OCI-LY7 (cell line): Measurements from ENCODE around the gene KDM4B. TPM values are rescaled to one million over a fixed set of nuclear protein-coding genes. Genes with fewer than 3 reads are reported as not detected.

Experiments
- BruUV-seq: library from RNA; stranded (reverse); fragments of 400-500 nt; replicated peaks from 2 replicates; lab custom pipeline; 2021; lab: Mats Ljungman, UMichigan
- CTCF ChIA-PET: fragments of 300-600 bp; sonication (Branson Sonifier 250); formaldehyde crosslinking; loops from one replicate; lab custom pipeline; 2022; ENCODE audit warnings: antibody characterized with exemption; ENCODE audit not compliant: unreplicated experiment; lab: Charles Lee
- POLR2A ChIA-PET: fragments of 300-600 bp; sonication (Branson Sonifier 250); formaldehyde crosslinking; loops from one replicate; lab custom pipeline; 2022; ENCODE audit warnings: antibody characterized with exemption; lab: Charles Lee
- DNase-seq: peaks from one replicate; pipeline ENCODE4 v3.0.0-alpha.2; 2015; ENCODE audit warnings: low spot score
- H2AFZ ChIP-seq: fragments of 200-600 bp; sonication (generic), shearing (Covaris generic); 2 replicates; pipeline ENCODE4 v1.6.1; 2014; ENCODE audit warnings: mild to moderate bottlenecking, antibody characterized with exemption, low read length, moderate library complexity
- H3K27ac ChIP-seq: fragments of 200-600 bp; sonication (generic); 2 replicates; pipeline ENCODE4 v1.5.1; 2014; ENCODE audit warnings: mixed run types, low read depth, mild to moderate bottlenecking, moderate library complexity, low read length, inconsistent platforms; ENCODE audit not compliant: poor library complexity, severe bottlenecking
- H3K36me3 ChIP-seq: fragments of 200-600 bp; sonication (generic); 2 replicates; pipeline ENCODE4 v1.6.1; 2014; ENCODE audit warnings: mild to moderate bottlenecking, antibody characterized with exemption, low read length, moderate library complexity, mixed read lengths; ENCODE audit not compliant: insufficient read depth
- H3K4me1 ChIP-seq: fragments of 200-600 bp; sonication (generic); 2 replicates; pipeline ENCODE4 v1.5.1; 2014; ENCODE audit warnings: mild to moderate bottlenecking, low read length; ENCODE audit not compliant: insufficient read depth, poor library complexity, severe bottlenecking
- H3K4me2 ChIP-seq: fragments of 200-600 bp; sonication (generic); 2 replicates; pipeline ENCODE4 v1.6.1; 2014; ENCODE audit warnings: mild to moderate bottlenecking, low read length
- H3K4me3 ChIP-seq: fragments of 200-600 bp; sonication (generic); 2 replicates; pipeline ENCODE4 v1.5.1; 2014; ENCODE audit warnings: mild to moderate bottlenecking, low read depth, low read length; ENCODE audit not compliant: poor library complexity, severe bottlenecking
- H3K79me2 ChIP-seq: fragments of 200-600 bp; sonication (generic); 2 replicates; pipeline ENCODE4 v1.6.1; 2016; ENCODE audit warnings: low read depth, mild to moderate bottlenecking, low read length, moderate library complexity, mixed read lengths; ENCODE audit not compliant: insufficient read depth
- H3K9me2 ChIP-seq: fragments of 200-600 bp; sonication (generic); 2 replicates; pipeline ENCODE4 v1.6.1; 2016; ENCODE audit warnings: mild to moderate bottlenecking, low read length, mixed read lengths; ENCODE audit not compliant: insufficient read depth
- H3K9me3 ChIP-seq: fragments of 200-600 bp; sonication (generic); 2 replicates; pipeline ENCODE4 v1.6.1; 2014; ENCODE audit warnings: mild to moderate bottlenecking, mixed run types, low read length, mixed read lengths
- H4K20me1 ChIP-seq: fragments of 200-600 bp; sonication (generic); 2 replicates; pipeline ENCODE4 v1.6.1; 2014; ENCODE audit warnings: mild to moderate bottlenecking, antibody characterized with exemption, low read length, moderate library complexity, mixed read lengths; ENCODE audit not compliant: insufficient read depth
- CTCF ChIP-seq: fragments of 200-600 bp; sonication (generic); conservative IDR thresholded peaks from 2 replicates; pipeline ENCODE4 v1.5.1; 2014; ENCODE audit warnings: mild to moderate bottlenecking, antibody characterized with exemption, low read length, moderate library complexity, mixed read lengths
- EZH2phosphoT487 ChIP-seq: fragments of 200-600 bp; sonication (generic); IDR thresholded peaks from 2 replicates; pipeline ENCODE4 v1.6.1; 2018; ENCODE audit warnings: low read depth, borderline replicate concordance, mild to moderate bottlenecking, mixed run types, antibody characterized with exemption, low read length, moderate library complexity, mixed read lengths
- intact Hi-C: fragments of 100-400 bp; cut with micrococcal nuclease; formaldehyde crosslinking; loops from one replicate; pipeline ENCODE4 v1.10.0; 2022; ENCODE audit not compliant: unreplicated experiment
- total RNA-seq, 2 experiments: library from RNA; depleted of rRNA in 1 of 2; stranded (reverse); fragments of >200 nt in 1 of 2; shearing (Covaris generic) in 1 of 2; gene quantifications; 2 replicates each; pipeline ENCODE4 v1.2.3, GENCODE V29; 2014 to 2022

Gene KDM4B
- total RNA-seq, 2 experiments from 2014 or later = 24.3 to 44.2 TPM

- TF ChIP-seq EZH2phosphoT487 (no peak), CTCF (no peak)
- H3K4me1 ChIP-seq = no peaks in the 10 kb centered on the region
- BruUV-seq = no TSS peak
- intact Hi-C loops = no loop called here
- ChIA-PET POLR2A (no interaction called here), CTCF (no interaction called here)
- H3K4me2 ChIP-seq = no peak overlapping the region
- no peak for DNase-seq
- no peaks in the 10 kb centered on the region for H3K9me2 ChIP-seq
- no peak overlapping the region for H3K4me3 ChIP-seq
- peaks cover 24% of the 10 kb centered on the region for H3K36me3 ChIP-seq
- H3K9me3 ChIP-seq = peaks cover 17% of the 10 kb centered on the region; the same call in 1 of the 2 replicates
- no peak overlapping the region for H3K27ac ChIP-seq
- no peaks in the 10 kb centered on the region for H4K20me1 ChIP-seq
- H3K79me2 ChIP-seq = no peaks in the 10 kb centered on the region
- no peak overlapping the region for H2AFZ ChIP-seq
Measured at GRCh38 chr19:5018224-5019015, 49.5 kb downstream of the KDM4B start.

- POLR2A ChIA-PET = no interaction called here
- intact Hi-C loops = no loop called here
- no TSS peak for BruUV-seq
Measured at GRCh38 chr19:5020368-5020767, 51.5 kb downstream of the KDM4B start.

More at GRCh38 chr19:5020368-5020767, 51.5 kb downstream of the KDM4B start:
- no peak for DNase-seq
- CTCF ChIA-PET = no interaction called here
- TF ChIP-seq CTCF = no peak
- no peak for TF ChIP-seq EZH2phosphoT487
- Histone ChIP-seq H2AFZ (no peak overlapping the region), H3K4me2 (no peak overlapping the region), H3K9me3 (peaks cover 17% of the 10 kb centered on the region; the same call in 1 of the 2 replicates), H4K20me1 (no peaks in the 10 kb centered on the region), H3K36me3 (peaks cover 24% of the 10 kb centered on the region), H3K79me2 (no peaks in the 10 kb centered on the region), H3K27ac (no peak overlapping the region), H3K4me3 (no peak overlapping the region), H3K4me1 (no peaks in the 10 kb centered on the region), H3K9me2 (no peaks in the 10 kb centered on the region)
